ENCODE measurements around the gene HM13. TPM values are rescaled to one million over a fixed set of nuclear protein-coding genes. Genes with fewer than 3 reads are reported as not detected.

The HM13 gene
- total and polyA plus RNA-seq, 2 of the 4 experiments (the other 2 are of a cell fraction): 53.2 to 203 TPM

DNA sequence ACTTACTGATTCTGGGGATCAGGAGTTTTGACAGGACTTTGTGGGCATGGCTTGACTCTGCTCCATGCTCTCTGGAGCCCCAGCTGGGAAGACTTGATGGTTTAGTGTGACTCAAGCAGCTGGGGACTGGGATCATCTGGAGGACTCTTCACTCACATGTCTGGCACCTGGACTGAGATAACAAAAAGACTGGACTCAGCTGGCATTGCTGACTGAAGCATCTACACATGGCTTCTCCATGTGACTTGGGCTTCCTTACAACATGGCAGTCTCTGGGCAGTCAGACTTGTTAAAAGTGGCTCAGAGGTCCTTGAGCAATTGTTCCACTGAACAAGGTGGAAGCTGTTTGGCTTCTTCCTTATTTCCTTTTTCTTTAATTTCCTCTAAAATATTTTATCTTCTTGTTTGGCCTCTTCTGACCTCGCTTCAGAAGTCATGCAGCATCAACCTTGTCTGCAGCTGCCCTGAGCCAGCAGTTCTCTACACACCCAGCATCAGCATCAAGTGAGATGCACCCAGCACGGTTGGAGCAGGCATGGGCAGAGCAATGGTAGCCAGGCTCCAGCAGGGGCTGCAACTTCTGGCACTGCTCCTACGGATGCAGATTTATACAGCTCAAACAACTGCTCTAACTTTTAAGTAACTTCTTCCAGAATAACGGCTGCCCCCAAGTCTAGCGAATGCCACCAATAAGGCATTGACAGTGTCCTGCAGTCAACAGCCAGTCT lies 5.6 kb upstream of the HM13 start:
- no peak overlapping the region for H2BK15ac ChIP-seq (ENCODE audit: low read depth, low read length)
- H4K8ac ChIP-seq (ENCODE audit: low read depth in 2 of 2, low read length in 2 of 2): no peak overlapping the region
- no peak overlapping the region for H2AFZ ChIP-seq (replicated peaks; ENCODE audit: low read length, poor library complexity)
- no peak overlapping the region for H2BK5ac ChIP-seq (ENCODE audit: low read depth, low read length, poor library complexity, severe bottlenecking)
- in situ Hi-C loops (cut with MboI; ENCODE audit: low sequenced_read_pairs) (no loop called here), dilution Hi-C loops (cut with HindIII; ENCODE audit: low sequenced_read_pairs, unreplicated experiment) (no loop called here), intact Hi-C loops (cut with micrococcal nuclease) (no loop called here)
- no peak overlapping the region for H3K4me2 ChIP-seq (ENCODE audit: low read depth, low read length)
- no peak for TF ChIP-seq MXI1 (IDR thresholded peaks at IDR 0.05; ENCODE audit: borderline replicate concordance, low read depth, low read length)
- TF ChIP-seq MAZ (IDR thresholded peaks at IDR 0.05; ENCODE audit: borderline replicate concordance, low read depth, low read length): no peak
- TF ChIP-seq POLR2A (IDR thresholded peaks at IDR 0.05; ENCODE audit: low read depth, low read length): no peak
- TF ChIP-seq RCOR1 (IDR thresholded peaks at IDR 0.05; ENCODE audit: insufficient replicate concordance, low read length): no peak
- TF ChIP-seq RFX5 (IDR thresholded peaks at IDR 0.05; ENCODE audit: low read depth, low read length): no peak
- TF ChIP-seq NFE2L2 (IDR thresholded peaks at IDR 0.05; ENCODE audit: low read depth, low read length): no peak
- TF ChIP-seq CEBPB (IDR thresholded peaks at IDR 0.05; ENCODE audit: low read depth, low read length): no peak
- TF ChIP-seq FOS (IDR thresholded peaks at IDR 0.05; ENCODE audit: low read depth, low read length): no peak
- TF ChIP-seq MAFK (IDR thresholded peaks at IDR 0.05; ENCODE audit: low read depth, low read length): no peak
- no peak for TF ChIP-seq SMC3 (IDR thresholded peaks at IDR 0.05; ENCODE audit: low read depth, low read length)
- TF ChIP-seq, protein P1, sequence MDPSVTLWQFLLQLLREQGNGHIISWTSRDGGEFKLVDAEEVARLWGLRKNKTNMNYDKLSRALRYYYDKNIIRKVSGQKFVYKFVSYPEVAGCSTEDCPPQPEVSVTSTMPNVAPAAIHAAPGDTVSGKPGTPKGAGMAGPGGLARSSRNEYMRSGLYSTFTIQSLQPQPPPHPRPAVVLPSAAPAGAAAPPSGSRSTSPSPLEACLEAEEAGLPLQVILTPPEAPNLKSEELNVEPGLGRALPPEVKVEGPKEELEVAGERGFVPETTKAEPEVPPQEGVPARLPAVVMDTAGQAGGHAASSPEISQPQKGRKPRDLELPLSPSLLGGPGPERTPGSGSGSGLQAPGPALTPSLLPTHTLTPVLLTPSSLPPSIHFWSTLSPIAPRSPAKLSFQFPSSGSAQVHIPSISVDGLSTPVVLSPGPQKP (IDR thresholded peaks at IDR 0.05; ENCODE audit: borderline replicate concordance, low read depth, low read length): no peak
- H3K4me3 ChIP-seq (ENCODE audit: insufficient read depth, low read depth, low read length): no peak overlapping the region
- no peak overlapping the region for H4K5ac ChIP-seq (ENCODE audit: low read depth, low read length)
- peaks cover 3% of the 10 kb centered on the region; the same call in 1 of the 2 replicates for H3K9me3 ChIP-seq (ENCODE audit: control insufficient read depth, insufficient read depth, low read length)
- H3K18ac ChIP-seq (ENCODE audit: low read depth, low read length): no peak overlapping the region
- WGBS, 2 experiments (ENCODE audit: extremely low coverage in 2 of 2, insufficient read length in 1 of 2): 81% methylated on average over 3 of the region's 5 CpGs; no CpG with 5 or more reads in 1 of the 2 experiments
- no peaks in the 10 kb centered on the region for H3K4me1 ChIP-seq (ENCODE audit: control insufficient read depth, insufficient read depth, low read length)
- no peak overlapping the region for H3K27ac ChIP-seq (ENCODE audit: insufficient read depth, low read length)
- DNase-seq (no peak), ATAC-seq (ENCODE audit: low read depth) (no peak)
- POLR2A ChIA-PET (ENCODE audit: unreplicated experiment): no interaction called here
- no peak overlapping the region for H3K23ac ChIP-seq (ENCODE audit: low read depth, low read length)
- no peaks in the 10 kb centered on the region for H4K20me1 ChIP-seq (ENCODE audit: insufficient read depth, low read length)
- no peaks in the 10 kb centered on the region for H3K27me3 ChIP-seq (ENCODE audit: control insufficient read depth, insufficient read depth, low read length)
- no peak overlapping the region for H3K14ac ChIP-seq (replicated peaks; ENCODE audit: low read depth, low read length)
- BruUV-seq (replicated peaks): no TSS peak
- no peaks in the 10 kb centered on the region for H3K79me1 ChIP-seq (ENCODE audit: low read depth in 1 of 2, low read length in 2 of 2)
- 0 out of 2 replicates have a peak, but pooled peaks cover under 1% of the 10 kb centered on the region for H3K9me1 ChIP-seq (ENCODE audit: insufficient read depth, low read length)
- no peak overlapping the region for H2AK5ac ChIP-seq (ENCODE audit: low read depth, low read length)
- no peak overlapping the region for H2BK20ac ChIP-seq (ENCODE audit: low read depth, low read length)
- CTCF ChIA-PET: no interaction called here
- H3K36me3 ChIP-seq (ENCODE audit: control insufficient read depth, insufficient read depth, low read length): no peaks in the 10 kb centered on the region
- no peak overlapping the region for H3K9ac ChIP-seq (ENCODE audit: low read depth, low read length)
- H4K91ac ChIP-seq (ENCODE audit: insufficient read depth, low read depth, low read length): no peak overlapping the region
- no peak overlapping the region for H2BK120ac ChIP-seq (ENCODE audit: low read depth, low read length)
- H2AK9ac ChIP-seq (replicated peaks; ENCODE audit: low read depth, low read length, poor library complexity): no peak overlapping the region
- H3K56ac ChIP-seq (ENCODE audit: extremely low read depth, insufficient read depth, low read length): no peak overlapping the region
- H3K4ac ChIP-seq (ENCODE audit: low read depth, low read length): no peak overlapping the region

Data from IMR-90 (cell line).